NCI-H1694 treated with DMSO at 0.1 percent for 48 hours (cell line): ENCODE data around the gene ZNF471.
A peak's percentile ranks its signal among the peaks of the same experiment; 100 is the strongest.

Source experiments
- DNase-seq: peaks from one replicate; lab custom pipeline; 2025; lab: John Stamatoyannopoulos, UW

Gene ZNF471

GRCh38 chr19:56507446-56508289 lies at the start of gene ZNF471:
TSS of gene ZNF471 (plus strand) at chr19:56507855. CDS start at chr19:56511572, 3,717 bp downstream.
- no peak for DNase-seq

- DNase-seq, result no peak
These were observed 33.3 kb upstream of the ZNF471 start for GRCh38 chr19:56474308-56474707.

- no peak for DNase-seq
These were observed 31.6 kb upstream of the ZNF471 start for GRCh38 chr19:56476093-56476492.

GRCh38 chr19:56476651-56477428 lies 30.8 kb upstream of the ZNF471 start, which contains the start of gene ZNF667:
TSS of gene ZNF667 (minus strand) at chr19:56477345. CDS start at chr19:56462370, 14,975 bp downstream.
- DNase-seq, result no peak

- DNase-seq, result no peak
These were observed 30.0 kb upstream of the ZNF471 start for GRCh38 chr19:56477429-56478338.

- DNase-seq, result no peak
These were observed 16.3 kb upstream of the ZNF471 start for GRCh38 chr19:56491399-56491798.

GRCh38 chr19:56504581-56504980 lies 3.1 kb upstream of the ZNF471 start:
- DNase-seq, result no peak

GRCh38 chr19:56508290-56508778 lies 679 bp downstream of the ZNF471 start:
- DNase-seq, result no peak

GRCh38 chr19:56525214-56525860 lies 17.7 kb downstream of the ZNF471 start:
- no peak for DNase-seq

GRCh38 chr19:56537442-56537841 lies 29.8 kb downstream of the ZNF471 start:
- no peak for DNase-seq

- DNase-seq, result peak; percentile 81
These were observed 30.7 kb downstream of the ZNF471 start for GRCh38 chr19:56538254-56538760.

GRCh38 chr19:56538761-56539263 lies 31.2 kb downstream of the ZNF471 start, which contains the start of gene ZFP28:
TSS of gene ZFP28 (plus strand) at chr19:56538948. CDS start at chr19:56539019, 71 bp downstream.
- DNase-seq, result peak; percentile 69

GRCh38 chr19:56543776-56544175 lies 36.1 kb downstream of the ZNF471 start:
- DNase-seq, result no peak

GRCh38 chr19:56547535-56547934 lies 39.9 kb downstream of the ZNF471 start:
- no peak for DNase-seq

GRCh38 chr19:56554272-56554869 lies 46.7 kb downstream of the ZNF471 start:
- no peak for DNase-seq

GRCh38 chr19:56562766-56563165 lies 55.1 kb downstream of the ZNF471 start:
- no peak for DNase-seq

- DNase-seq, result peak; percentile 22
These were observed 59.2 kb downstream of the ZNF471 start for GRCh38 chr19:56566904-56567273.

- peak; percentile 46 for DNase-seq
These were observed 59.8 kb downstream of the ZNF471 start, which contains the start of gene ZNF470 for GRCh38 chr19:56567274-56568120. TSS of gene ZNF470 (plus strand) at chr19:56567468. CDS start at chr19:56570312, 2,844 bp downstream.

GRCh38 chr19:56572589-56572988 lies 64.9 kb downstream of the ZNF471 start:
- no peak for DNase-seq
